ENCODE measurements around the gene TRPM1.

The TRPM1 gene

GRCh38 chr15:31040611-31041010 lies 60.9 kb downstream of the TRPM1 start:
- Histone ChIP-seq H3K27me3 (peaks cover 22% of the 10 kb centered on the region), H3K4me3 (ENCODE audit: low read depth, low read length) (no peak overlapping the region), H3K36me3 (no peaks in the 10 kb centered on the region), H3K9me3 (no peaks in the 10 kb centered on the region), H3K4me1 (no peaks in the 10 kb centered on the region)
- TF ChIP-seq CTCF (IDR thresholded peaks at IDR 0.05; ENCODE audit: low read depth, low read length): no peak
- DNase-seq: no peak

GRCh38 chr15:31039961-31040360 lies 61.6 kb downstream of the TRPM1 start:
- no peaks in the 10 kb centered on the region for H3K9me3 ChIP-seq
- H3K4me3 ChIP-seq (ENCODE audit: low read depth, low read length): no peak overlapping the region
- no peaks in the 10 kb centered on the region for H3K36me3 ChIP-seq
- peaks cover 16% of the 10 kb centered on the region for H3K27me3 ChIP-seq
- no peak for TF ChIP-seq CTCF (IDR thresholded peaks at IDR 0.05; ENCODE audit: low read depth, low read length)
- no peak for DNase-seq
- no peaks in the 10 kb centered on the region for H3K4me1 ChIP-seq

GRCh38 chr15:31037731-31038477 lies 63.6 kb downstream of the TRPM1 start:
- no peaks in the 10 kb centered on the region for H3K36me3 ChIP-seq

GRCh38 chr15:31036783-31037182 lies 64.7 kb downstream of the TRPM1 start:
- Histone ChIP-seq H3K4me1 (no peaks in the 10 kb centered on the region), H3K27me3 (0 out of 2 replicates have a peak, but pooled peaks cover 6% of the 10 kb centered on the region), H3K4me3 (ENCODE audit: low read depth, low read length) (no peak overlapping the region), H3K36me3 (no peaks in the 10 kb centered on the region), H3K9me3 (no peaks in the 10 kb centered on the region)
- DNase-seq: no peak
- no peak for TF ChIP-seq CTCF (IDR thresholded peaks at IDR 0.05; ENCODE audit: low read depth, low read length)

More at GRCh38 chr15:31037731-31038477, 63.6 kb downstream of the TRPM1 start:
- no peak for DNase-seq
- Histone ChIP-seq H3K27me3 (0 out of 2 replicates have a peak, but pooled peaks cover 6% of the 10 kb centered on the region), H3K9me3 (no peaks in the 10 kb centered on the region), H3K4me1 (no peaks in the 10 kb centered on the region), H3K4me3 (ENCODE audit: low read depth, low read length) (no peak overlapping the region)
- no peak for TF ChIP-seq CTCF (IDR thresholded peaks at IDR 0.05; ENCODE audit: low read depth, low read length)

GRCh38 chr15:31035610-31036009 lies 65.9 kb downstream of the TRPM1 start:
- H3K27me3 ChIP-seq: peaks cover 7% of the 10 kb centered on the region
- no peak for TF ChIP-seq CTCF (IDR thresholded peaks at IDR 0.05; ENCODE audit: low read depth, low read length)

GRCh38 chr15:31034152-31034551 lies 67.4 kb downstream of the TRPM1 start:
- DNase-seq: no peak
- no peak overlapping the region for H3K4me3 ChIP-seq (ENCODE audit: low read depth, low read length)
- no peaks in the 10 kb centered on the region for H3K36me3 ChIP-seq
- H3K9me3 ChIP-seq: no peaks in the 10 kb centered on the region
- no peak for TF ChIP-seq CTCF (IDR thresholded peaks at IDR 0.05; ENCODE audit: low read depth, low read length)
- peaks cover 15% of the 10 kb centered on the region for H3K27me3 ChIP-seq
- H3K4me1 ChIP-seq: no peaks in the 10 kb centered on the region

More at GRCh38 chr15:31035610-31036009, 65.9 kb downstream of the TRPM1 start:
- no peak overlapping the region for H3K4me3 ChIP-seq (ENCODE audit: low read depth, low read length)
- no peak for DNase-seq
- H3K4me1 ChIP-seq: no peaks in the 10 kb centered on the region
- no peaks in the 10 kb centered on the region for H3K36me3 ChIP-seq
- no peaks in the 10 kb centered on the region for H3K9me3 ChIP-seq
